GM23248 (cell line): ENCODE data around the gene TCEAL4. TPM values are rescaled to one million over a fixed set of nuclear protein-coding genes. Genes with fewer than 3 reads are reported as not detected.
A peak's percentile ranks its signal among the peaks of the same experiment; 100 is the strongest.

Experiments used
- DNase-seq: peaks from one replicate; pipeline ENCODE4 v3.0.0-alpha.2; 2015
- H2AFZ ChIP-seq: fragments of 200-600 bp; sonication (generic); 2 replicates; pipeline ENCODE4 v1.6.1; 2016; ENCODE audit warnings: antibody characterized with exemption
- H3F3A ChIP-seq: fragments of 200-600 bp; sonication (generic); 2 replicates; pipeline ENCODE4 v1.6.1; 2016; ENCODE audit warnings: mild to moderate bottlenecking, antibody characterized with exemption, mixed run types; ENCODE audit not compliant: insufficient read depth
- H3K27ac ChIP-seq: fragments of 200-600 bp; sonication (generic); 2 replicates; pipeline ENCODE4 v1.5.1; 2016; ENCODE audit warnings: mild to moderate bottlenecking
- H3K27me3 ChIP-seq: fragments of 200-600 bp; sonication (generic); replicated peaks from 2 replicates; pipeline ENCODE4 v1.6.1; 2016; ENCODE audit warnings: mild to moderate bottlenecking; ENCODE audit not compliant: insufficient read depth
- H3K36me3 ChIP-seq: fragments of 200-600 bp; sonication (generic); 2 replicates; pipeline ENCODE4 v1.6.1; 2016; ENCODE audit warnings: low read depth, mild to moderate bottlenecking
- H3K4me1 ChIP-seq: fragments of 200-600 bp; sonication (generic); 2 replicates; pipeline ENCODE4 v1.6.1; 2016; ENCODE audit warnings: mild to moderate bottlenecking; ENCODE audit not compliant: insufficient read depth
- H3K4me2 ChIP-seq: fragments of 200-600 bp; sonication (generic); one replicate; pipeline ENCODE4 v1.6.1; 2016; ENCODE audit warnings: mild to moderate bottlenecking; ENCODE audit not compliant: unreplicated experiment
- H3K4me3 ChIP-seq: fragments of 200-600 bp; sonication (generic); 2 replicates; pipeline ENCODE4 v1.5.1; 2016; ENCODE audit warnings: mild to moderate bottlenecking
- H3K79me2 ChIP-seq: fragments of 200-600 bp; sonication (generic); 2 replicates; pipeline ENCODE4 v1.6.1; 2016; ENCODE audit warnings: mild to moderate bottlenecking; ENCODE audit not compliant: insufficient read depth
- H3K9ac ChIP-seq: fragments of 200-600 bp; sonication (generic); 2 replicates; pipeline ENCODE4 v1.6.1; 2016; ENCODE audit warnings: mild to moderate bottlenecking
- H3K9me2 ChIP-seq: fragments of 200-600 bp; sonication (generic); 2 replicates; pipeline ENCODE4 v1.6.1; 2016; ENCODE audit warnings: mixed run types, mild to moderate bottlenecking, moderate library complexity; ENCODE audit not compliant: insufficient read depth
- H3K9me3 ChIP-seq: fragments of 200-600 bp; sonication (generic); one replicate; pipeline ENCODE4 v1.6.1; 2017; ENCODE audit warnings: low read depth
- H4K20me1 ChIP-seq: fragments of 200-600 bp; sonication (generic); 2 replicates; pipeline ENCODE4 v1.6.0; 2016; ENCODE audit not compliant: insufficient read depth
- EZH2 ChIP-seq: fragments of 200-600 bp; sonication (generic); IDR thresholded peaks from 2 replicates; pipeline ENCODE4 v1.6.1; 2018; ENCODE audit warnings: antibody characterized with exemption, mild to moderate bottlenecking; ENCODE audit not compliant: insufficient read depth, poor library complexity, severe bottlenecking
- EZH2phosphoT487 ChIP-seq: fragments of 200-600 bp; sonication (generic); IDR thresholded peaks from 2 replicates; pipeline ENCODE4 v1.6.1; 2018; ENCODE audit warnings: antibody characterized with exemption, moderate library complexity, mild to moderate bottlenecking, low read depth; ENCODE audit not compliant: insufficient read depth
- WGBS, 2 experiments: methylation state at CpG; one replicate each; pipeline ENCODE4 v1.1.6; 2015 to 2017; ENCODE audit warnings: low lambda C conversion rate in 2 of 2, low coverage in 1 of 2; ENCODE audit errors: missing lambda C conversion rate in 2 of 2; 5-methylcytosine and 5-hydroxymethylcytosine counted together
- in situ Hi-C: fragments of 300-500 bp; cut with MboI; formaldehyde crosslinking; loops from 2 replicates; pipeline ENCODE4 v1.15.0; 2020
- polyA plus RNA-seq: library from polyadenylated mRNA; unstranded; fragments of >200 nt; fragmentation: Nextera tagmentation; extraction: Ambion mirVana; gene quantifications from 2 replicates; pipeline ENCODE4 v1.2.1, GENCODE V29; 2016
- total RNA-seq: library from RNA; depleted of rRNA; stranded (reverse); fragments of >200 nt; shearing (Covaris generic); gene quantifications from 2 replicates; pipeline ENCODE4 v1.2.3, GENCODE V29; 2014

The TCEAL4 gene
- total and polyA plus RNA-seq, 2 experiments from 2014 or later = 41.1 to 112 TPM

GRCh38 chrX:103608306-103608963 is 23.1 kb downstream of the TCEAL4 start:
- TF ChIP-seq EZH2phosphoT487 (no peak), EZH2 (no peak)
- Histone ChIP-seq H3K9me3 (no peaks in the 10 kb centered on the region), H3F3A (peaks cover 21% of the 10 kb centered on the region), H3K9me2 (no peaks in the 10 kb centered on the region), H4K20me1 (no peaks in the 10 kb centered on the region), H3K4me2 (peak overlapping the region; percentile 62), H3K9ac (peak overlapping the region; percentile 99), H3K27me3 (no peaks in the 10 kb centered on the region), H3K4me3 (peak overlapping the region; percentile 96), H3K36me3 (no peaks in the 10 kb centered on the region), H2AFZ (peak overlapping the region; percentile 45), H3K79me2 (peaks cover 21% of the 10 kb centered on the region), H3K27ac (peak overlapping the region; percentile 70), H3K4me1 (peaks cover 12% of the 10 kb centered on the region)
- in situ Hi-C loops = no loop called here
- WGBS, 2 experiments = 0 to 10% methylated on average over 6 to 18 of the region's 21 CpGs
- peak; percentile 34 for DNase-seq

GRCh38 chrX:103610282-103610681 is 25.0 kb downstream of the TCEAL4 start:
- Histone ChIP-seq H3F3A (peaks cover 31% of the 10 kb centered on the region), H3K4me3 (no peak overlapping the region), H3K9me3 (no peaks in the 10 kb centered on the region), H3K36me3 (no peaks in the 10 kb centered on the region), H3K79me2 (peaks cover 21% of the 10 kb centered on the region), H3K4me2 (no peak overlapping the region), H3K4me1 (peaks cover 19% of the 10 kb centered on the region), H3K27me3 (no peaks in the 10 kb centered on the region), H3K9me2 (no peaks in the 10 kb centered on the region), H2AFZ (no peak overlapping the region), H4K20me1 (no peaks in the 10 kb centered on the region), H3K27ac (no peak overlapping the region), H3K9ac (no peak overlapping the region)
- no peak for DNase-seq
- in situ Hi-C loops = no loop called here
- 92 to 93% methylated on average over 1 of the region's 1 CpG for WGBS, 2 experiments
- TF ChIP-seq EZH2phosphoT487 (no peak), EZH2 (no peak)

- Histone ChIP-seq H3K27me3 (no peaks in the 10 kb centered on the region), H3K4me1 (peaks cover 34% of the 10 kb centered on the region), H3K4me2 (no peak overlapping the region), H3K36me3 (no peaks in the 10 kb centered on the region), H3K79me2 (peaks cover 13% of the 10 kb centered on the region), H4K20me1 (no peaks in the 10 kb centered on the region), H2AFZ (no peak overlapping the region), H3K27ac (no peak overlapping the region), H3K9me3 (no peaks in the 10 kb centered on the region), H3K9ac (no peak overlapping the region), H3K4me3 (no peak overlapping the region), H3F3A (peaks cover 40% of the 10 kb centered on the region), H3K9me2 (no peaks in the 10 kb centered on the region)
- in situ Hi-C loops = no loop called here
- no peak for DNase-seq
- WGBS, 2 experiments = 80 to 100% methylated on average over 1 of the region's 1 CpG
- no peak for TF ChIP-seq EZH2phosphoT487
- TF ChIP-seq EZH2 = no peak
Observed at GRCh38 chrX:103613362-103613890, 28.1 kb downstream of the TCEAL4 start.

GRCh38 chrX:103614999-103615398 is 29.7 kb downstream of the TCEAL4 start:
- Histone ChIP-seq H3K9ac (no peak overlapping the region), H2AFZ (no peak overlapping the region), H3K27me3 (no peaks in the 10 kb centered on the region), H3K9me2 (no peaks in the 10 kb centered on the region), H3K4me2 (peak overlapping the region; percentile 48), H3K4me1 (peaks cover 34% of the 10 kb centered on the region), H3F3A (peaks cover 40% of the 10 kb centered on the region), H3K79me2 (peaks cover 16% of the 10 kb centered on the region), H3K4me3 (no peak overlapping the region), H3K36me3 (no peaks in the 10 kb centered on the region), H3K9me3 (no peaks in the 10 kb centered on the region), H4K20me1 (no peaks in the 10 kb centered on the region), H3K27ac (peak overlapping the region; percentile 53)
- TF ChIP-seq EZH2 (no peak), EZH2phosphoT487 (no peak)
- WGBS, 2 experiments = 92 to 100% methylated on average over 1 of the region's 1 CpG
- peak; percentile 36 for DNase-seq
- in situ Hi-C loops = no loop called here
